ENCODE data around the gene MBNL2. TPM values are rescaled to one million over a fixed set of nuclear protein-coding genes. Genes with fewer than 3 reads are reported as not detected.
A peak's percentile ranks its signal among the peaks of the same experiment; 100 is the strongest.

Gene MBNL2
- total and polyA plus RNA-seq, 2 of the 4 experiments (the other 2 are of a cell fraction) = 26.9 to 103 TPM

DNA sequence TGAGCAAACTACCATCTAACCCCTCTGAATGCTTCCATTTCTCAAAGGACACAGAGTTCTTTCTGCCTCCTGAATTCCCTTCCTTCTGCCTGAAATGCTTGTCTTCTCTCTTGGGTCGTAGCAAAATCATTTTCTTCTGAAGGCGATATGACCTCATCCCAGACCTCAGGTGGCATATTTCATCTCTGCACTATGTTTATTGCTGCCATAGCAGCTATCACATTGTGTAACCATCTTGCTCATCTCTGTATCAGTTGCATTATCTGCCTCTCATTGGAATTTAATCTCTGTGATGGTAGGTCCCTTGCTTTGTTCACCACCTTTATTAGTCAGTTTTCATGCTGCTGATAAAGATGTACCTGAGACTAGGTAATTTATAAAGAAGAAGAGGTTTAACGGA is 179.3 kb downstream of the MBNL2 start:
- ChIA-PET CTCF (no interaction called here), POLR2A (ENCODE audit: unreplicated experiment) (no interaction called here)
- in situ Hi-C loops (cut with MboI; ENCODE audit: low sequenced_read_pairs) = no loop called here
- no peak overlapping the region for H3K18ac ChIP-seq (ENCODE audit: low read depth, low read length)
- no peak overlapping the region for H2AK5ac ChIP-seq (ENCODE audit: low read depth, low read length)
- dilution Hi-C loops (cut with HindIII; ENCODE audit: low sequenced_read_pairs, unreplicated experiment) = no loop called here
- 0% methylated on average over 1 of the region's 3 CpGs; no CpG with 5 or more reads in 1 of the 2 experiments for WGBS, 2 experiments (ENCODE audit: extremely low coverage in 2 of 2, insufficient read length in 1 of 2)
- no peak overlapping the region for H3K23ac ChIP-seq (ENCODE audit: low read depth, low read length)
- no peak overlapping the region for H2AFZ ChIP-seq (replicated peaks; ENCODE audit: low read length, poor library complexity)
- no TSS peak for BruUV-seq (replicated peaks)
- no peak overlapping the region for H3K14ac ChIP-seq (replicated peaks; ENCODE audit: low read depth, low read length)
- H2BK20ac ChIP-seq (ENCODE audit: low read depth, low read length) = no peak overlapping the region
- intact Hi-C loops (cut with micrococcal nuclease) = no loop called here
- no peak overlapping the region for H4K8ac ChIP-seq (ENCODE audit: low read depth in 2 of 2, low read length in 2 of 2)
- ATAC-seq (ENCODE audit: low read depth) = no peak
- H4K20me1 ChIP-seq (ENCODE audit: insufficient read depth, low read length) = no peaks in the 10 kb centered on the region
- H3K4me3 ChIP-seq (ENCODE audit: insufficient read depth, low read depth, low read length) = no peak overlapping the region
- H3K9ac ChIP-seq (ENCODE audit: low read depth, low read length) = no peak overlapping the region
- H3K4me2 ChIP-seq (ENCODE audit: low read depth, low read length) = no peak overlapping the region
- no peak overlapping the region for H3K56ac ChIP-seq (ENCODE audit: extremely low read depth, insufficient read depth, low read length)
- H3K79me1 ChIP-seq (ENCODE audit: low read depth in 1 of 2, low read length in 2 of 2) = no peaks in the 10 kb centered on the region
- H4K91ac ChIP-seq (ENCODE audit: insufficient read depth, low read depth, low read length) = no peak overlapping the region
- no peaks in the 10 kb centered on the region for H3K36me3 ChIP-seq (ENCODE audit: control insufficient read depth, insufficient read depth, low read length)
- H2BK15ac ChIP-seq (ENCODE audit: low read depth, low read length) = no peak overlapping the region
- no peak overlapping the region for H3K4ac ChIP-seq (ENCODE audit: low read depth, low read length)
- no peak overlapping the region for H4K5ac ChIP-seq (ENCODE audit: low read depth, low read length)
- H3K27ac ChIP-seq (ENCODE audit: insufficient read depth, low read length) = no peak overlapping the region
- DNase-seq = no peak
- no peaks in the 10 kb centered on the region for H3K9me1 ChIP-seq (ENCODE audit: insufficient read depth, low read length)
- no peak overlapping the region for H2BK120ac ChIP-seq (ENCODE audit: low read depth, low read length)
- H3K27me3 ChIP-seq (ENCODE audit: control insufficient read depth, insufficient read depth, low read length) = no peaks in the 10 kb centered on the region
- no peak overlapping the region for H2AK9ac ChIP-seq (replicated peaks; ENCODE audit: low read depth, low read length, poor library complexity)
- TF ChIP-seq NFE2L2 (IDR thresholded peaks at IDR 0.05; ENCODE audit: low read depth, low read length) (no peak), MXI1 (IDR thresholded peaks at IDR 0.05; ENCODE audit: borderline replicate concordance, low read depth, low read length) (no peak), CEBPB (IDR thresholded peaks at IDR 0.05; ENCODE audit: low read depth, low read length) (peak; percentile 27; the same call in 1 of the 2 replicates), RFX5 (IDR thresholded peaks at IDR 0.05; ENCODE audit: low read depth, low read length) (no peak)
- no peaks in the 10 kb centered on the region for H3K9me3 ChIP-seq (ENCODE audit: control insufficient read depth, insufficient read depth, low read length)
- no peak overlapping the region for H2BK5ac ChIP-seq (ENCODE audit: low read depth, low read length, poor library complexity, severe bottlenecking)
- peaks cover 5% of the 10 kb centered on the region for H3K4me1 ChIP-seq (ENCODE audit: control insufficient read depth, insufficient read depth, low read length)

All from IMR-90 (cell line).